NCI-H2081 (cell line): Measurements from ENCODE around the gene YBEY.

Source experiments
- DNase-seq, 2 experiments: peaks; one replicate each; lab custom pipeline; 2025; lab: John Stamatoyannopoulos, UW

YBEY gene

DNA sequence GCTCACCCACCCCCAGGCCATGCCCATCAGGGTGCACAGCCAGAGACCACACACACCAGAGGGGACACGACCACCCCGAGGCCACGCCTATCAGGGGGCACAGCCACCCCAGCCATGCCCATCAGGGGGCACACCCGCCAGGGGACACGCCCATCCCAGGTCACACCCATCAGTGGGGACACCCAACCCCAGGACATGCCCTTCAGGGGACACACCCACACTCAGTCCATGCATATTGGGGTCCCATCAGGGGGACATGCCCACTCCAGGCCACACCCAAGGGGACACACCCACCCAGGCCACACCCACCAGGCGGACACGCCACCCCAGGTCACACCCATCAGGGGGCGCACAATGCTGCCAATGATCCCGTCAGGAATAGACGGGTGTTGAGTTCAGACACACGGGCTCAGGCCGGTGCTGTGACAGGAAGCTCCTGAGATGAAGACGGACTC lies 21.4 kb upstream of the YBEY start:
- no peak for DNase-seq

DNA sequence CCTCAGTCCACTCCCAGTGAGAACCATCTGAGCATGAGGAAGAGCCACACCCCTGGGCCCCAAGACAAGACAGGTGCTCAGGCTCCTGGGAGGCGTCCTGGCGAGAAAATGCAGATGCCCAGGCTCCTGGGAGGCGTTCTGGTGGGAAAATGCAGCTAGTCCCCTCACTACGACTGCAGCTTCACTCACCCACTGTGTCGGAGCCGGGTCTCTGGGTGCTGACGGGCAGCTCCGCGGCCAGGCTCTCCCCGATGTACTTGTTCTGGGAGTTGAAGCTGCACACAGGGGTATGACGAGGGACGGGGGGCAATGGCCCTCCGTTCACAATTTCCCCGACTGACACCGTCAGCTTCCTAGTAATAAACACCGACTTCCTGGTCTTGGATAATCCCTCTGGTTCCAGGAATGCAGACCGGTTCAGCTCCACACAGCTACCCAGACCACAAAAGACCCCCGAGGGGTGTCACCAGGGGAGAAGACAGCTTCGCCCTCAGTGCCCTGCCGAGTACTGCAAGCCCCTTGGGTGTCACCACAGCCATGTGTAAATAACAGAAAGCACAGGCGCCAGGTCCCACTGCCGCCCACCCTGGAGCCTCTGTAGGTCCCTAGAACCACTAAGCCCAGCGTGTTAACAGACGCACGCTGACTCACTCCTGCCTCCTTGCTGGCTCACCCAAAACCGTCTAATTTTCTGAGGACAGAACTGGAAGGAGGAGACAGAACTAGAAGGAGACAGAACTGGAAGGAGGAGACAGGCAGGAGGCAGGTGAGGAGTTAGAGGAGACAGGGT lies 20.2 kb upstream of the YBEY start:
- no peak for DNase-seq

DNA sequence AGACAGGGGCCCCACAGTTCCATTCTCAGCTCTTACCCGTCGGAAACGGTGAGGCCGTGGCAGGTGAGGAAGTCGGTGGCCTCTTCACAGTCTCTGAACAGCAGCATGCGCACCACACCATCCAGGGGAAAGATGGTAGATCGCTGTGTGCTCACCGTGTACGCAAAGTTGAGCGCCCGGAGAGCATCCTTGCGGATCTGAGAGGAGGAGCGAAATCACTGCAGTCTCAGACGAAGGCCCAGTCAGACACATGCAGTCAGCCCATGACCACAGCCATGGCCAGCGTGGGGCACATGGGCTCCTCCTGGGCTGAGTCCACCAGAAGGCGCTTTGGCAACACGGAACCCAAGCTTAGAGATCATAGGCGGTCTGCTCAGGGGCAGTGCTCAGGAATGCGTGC lies 19.2 kb upstream of the YBEY start:
- DNase-seq: no peak

DNA sequence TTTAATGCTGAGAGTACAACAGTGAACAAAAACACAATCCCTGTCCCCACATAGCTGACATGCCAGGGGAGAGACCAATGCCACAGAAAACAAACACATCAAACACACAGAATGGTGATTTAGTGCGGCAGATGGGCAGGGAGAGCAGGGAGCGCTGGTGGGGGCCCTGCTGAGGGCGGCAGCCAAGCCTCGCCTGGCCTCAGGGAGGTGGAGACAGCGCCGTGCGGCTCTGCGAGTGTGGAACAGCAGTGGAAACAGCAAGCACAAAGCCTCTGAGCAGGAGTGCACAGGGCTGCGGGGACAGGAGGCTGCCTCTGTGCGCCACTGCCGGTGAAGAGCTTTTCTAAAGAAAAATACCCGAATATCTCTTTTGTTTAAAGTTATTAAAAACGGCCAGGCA lies 17.8 kb upstream of the YBEY start:
- DNase-seq: no peak

GRCh38 chr21:46269466-46269865 lies 16.7 kb upstream of the YBEY start:
- no peak for DNase-seq

DNA sequence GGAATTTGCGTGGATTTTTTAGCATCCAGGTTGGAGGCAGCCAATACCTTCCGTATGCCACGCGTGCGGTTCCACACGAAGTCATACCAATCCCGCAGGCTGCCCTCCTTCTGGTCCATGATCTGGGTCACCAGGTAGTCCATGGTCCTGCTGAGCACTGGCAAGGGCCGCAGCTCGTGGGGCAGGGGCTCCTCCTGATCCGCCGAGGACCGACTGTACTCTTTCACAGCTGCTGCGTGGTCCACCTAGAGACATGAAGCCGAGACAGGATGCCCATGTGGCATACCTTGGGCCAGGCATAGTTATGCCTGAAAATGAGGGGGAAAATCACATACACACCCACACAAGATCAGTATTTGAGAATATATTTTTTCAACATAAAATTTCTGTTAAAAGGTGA lies 12.8 kb upstream of the YBEY start:
- DNase-seq: no peak

DNA sequence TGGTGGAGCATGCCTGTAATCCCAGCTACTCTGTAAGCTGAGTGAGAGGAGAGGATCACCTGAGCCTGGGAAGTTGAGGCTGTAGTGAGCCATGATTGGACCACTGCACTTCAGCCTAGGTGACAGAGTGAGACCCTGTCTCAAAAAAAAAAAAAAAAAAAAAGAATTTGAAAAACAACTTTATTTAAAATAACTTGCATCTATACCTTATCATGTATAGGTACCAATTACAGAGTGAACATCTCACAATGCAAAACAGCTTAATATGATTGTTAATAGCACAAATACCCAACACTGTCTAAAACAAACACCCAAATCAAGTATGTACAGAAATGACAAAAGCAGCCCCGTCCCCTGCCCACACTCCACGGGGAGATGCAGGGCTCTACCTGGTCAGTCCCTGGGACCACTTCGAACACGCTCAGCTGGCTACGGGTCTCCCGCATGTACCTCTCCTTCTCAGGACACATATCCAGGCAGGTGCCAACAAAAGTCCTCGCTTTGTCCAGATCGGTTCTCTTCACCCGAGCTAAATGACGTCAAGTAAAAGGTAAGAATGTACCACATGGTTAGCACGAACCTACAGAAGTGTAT lies 11.2 kb upstream of the YBEY start:
- no peak for DNase-seq

GRCh38 chr21:46284077-46284644 lies 2.0 kb upstream of the YBEY start:
- DNase-seq: peak in 1 of 2 experiments; percentile 5

GRCh38 chr21:46284733-46285132 lies 1.4 kb upstream of the YBEY start:
- no peak for DNase-seq

DNA sequence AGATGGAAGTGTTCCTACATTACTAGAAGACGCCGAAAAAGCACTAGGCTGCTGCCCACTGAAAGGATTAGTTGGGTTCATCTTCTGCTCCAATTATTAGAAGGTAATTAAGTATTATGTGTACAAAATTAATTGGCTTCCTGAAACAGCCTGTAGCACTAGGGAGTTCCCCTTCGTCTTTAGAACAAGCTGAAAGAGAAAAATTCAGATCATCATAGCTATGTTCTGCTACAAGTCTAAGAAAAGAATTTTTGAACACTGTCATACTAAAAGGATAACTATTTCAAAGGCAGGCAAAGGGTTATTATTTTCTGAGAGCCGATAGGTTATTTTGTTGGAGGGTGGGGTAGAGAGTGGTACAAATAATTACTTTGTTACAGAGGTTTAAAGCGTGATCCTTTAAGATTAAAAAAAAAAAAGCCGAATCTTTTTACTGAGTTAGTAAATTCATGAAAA lies 908 bp upstream of the YBEY start, which contains the start of gene MCM3AP:
TSS of gene MCM3AP (minus strand) at position 406 of the 456 bp plus-strand sequence. CDS start at position 81, 325 bp downstream.
- no peak for DNase-seq

- DNase-seq: no peak
Observed at GRCh38 chr21:46286648-46287002, 483 bp downstream of the YBEY start.

GRCh38 chr21:46287541-46287940 lies 1.4 kb downstream of the YBEY start:
- no peak for DNase-seq

DNA sequence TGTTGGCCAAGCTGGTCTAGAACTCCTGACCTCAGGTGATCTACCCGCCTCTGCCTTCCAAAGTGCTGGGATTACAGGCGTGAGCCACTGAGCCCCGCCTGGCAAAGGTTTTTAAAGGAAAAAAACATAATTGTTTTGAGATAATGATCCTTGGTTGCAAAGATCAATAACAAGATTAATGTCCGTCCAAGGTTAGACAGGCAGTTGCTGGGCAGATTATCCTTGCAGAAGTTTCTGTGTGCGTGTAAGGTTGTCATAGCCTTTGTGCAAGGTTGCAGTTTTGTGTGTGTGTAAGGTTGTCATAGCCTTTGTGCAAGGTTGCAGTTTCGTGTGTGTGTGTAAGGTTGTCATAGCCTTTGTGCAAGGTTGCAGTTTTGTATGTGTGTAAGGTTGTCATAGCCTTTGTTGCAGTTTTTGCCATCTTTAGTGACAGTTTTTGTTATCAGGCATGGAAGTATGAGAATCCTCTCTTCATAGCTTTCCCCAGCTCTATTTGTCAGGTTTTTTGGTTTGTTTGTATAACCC lies 3.6 kb downstream of the YBEY start:
- no peak for DNase-seq

GRCh38 chr21:46291561-46291960 lies 5.4 kb downstream of the YBEY start:
- no peak for DNase-seq

DNA sequence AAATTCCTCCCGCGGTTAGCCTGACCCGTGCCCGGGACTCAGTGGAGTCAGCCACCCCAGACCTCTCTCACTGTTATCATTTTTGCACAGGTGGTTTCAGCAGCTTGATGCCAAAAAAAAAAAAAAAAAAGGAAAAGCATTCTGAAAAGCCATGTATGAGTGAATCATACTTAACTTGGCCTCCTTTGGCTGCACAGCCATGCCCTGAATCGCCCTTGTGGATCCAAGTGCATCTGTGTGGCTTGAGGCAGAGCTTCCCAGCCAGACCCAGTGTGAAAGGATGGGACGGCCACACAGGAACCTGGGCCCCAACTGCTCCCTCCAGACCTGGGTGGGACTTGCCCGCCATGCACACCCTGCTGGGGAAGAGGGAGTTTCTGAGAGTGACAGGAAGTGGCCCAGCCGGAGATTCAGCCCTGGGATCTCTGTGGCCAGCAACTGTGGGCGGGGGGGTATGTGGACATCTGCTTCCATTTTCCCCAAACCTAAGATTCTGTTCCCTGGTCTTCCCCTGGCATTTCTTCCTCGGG lies 8.6 kb downstream of the YBEY start:
- no peak for DNase-seq

DNA sequence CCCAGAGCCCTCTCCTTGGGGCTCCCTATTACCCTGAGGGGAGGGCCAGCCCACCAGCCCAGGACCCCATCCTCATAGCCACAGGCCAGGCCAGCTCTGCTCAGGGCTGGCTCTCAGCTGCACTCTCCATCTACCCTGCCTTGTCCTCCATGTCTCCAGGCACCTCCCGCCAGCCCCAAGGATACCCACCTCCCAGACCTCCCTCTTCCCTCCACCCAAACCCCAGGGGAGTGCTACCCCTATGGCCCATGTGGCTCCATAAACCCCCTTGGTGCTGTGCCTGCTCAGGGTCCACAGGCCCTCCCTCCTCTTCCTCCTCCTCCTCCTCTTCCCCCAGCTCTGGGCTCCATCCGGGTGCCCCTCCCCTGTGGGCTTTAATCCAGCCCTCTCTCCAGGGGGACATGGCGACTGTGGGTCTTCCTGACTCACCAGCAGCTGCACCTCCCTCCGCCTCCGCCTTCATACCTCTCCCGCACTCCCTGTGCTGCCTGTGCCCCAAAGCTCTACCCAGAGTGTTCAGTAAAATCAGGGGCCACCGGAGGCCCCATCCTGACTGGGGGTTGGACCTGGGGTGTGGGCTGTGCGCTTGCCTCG lies 9.1 kb downstream of the YBEY start:
- peak in 1 of 2 experiments; percentile 29 for DNase-seq

DNA sequence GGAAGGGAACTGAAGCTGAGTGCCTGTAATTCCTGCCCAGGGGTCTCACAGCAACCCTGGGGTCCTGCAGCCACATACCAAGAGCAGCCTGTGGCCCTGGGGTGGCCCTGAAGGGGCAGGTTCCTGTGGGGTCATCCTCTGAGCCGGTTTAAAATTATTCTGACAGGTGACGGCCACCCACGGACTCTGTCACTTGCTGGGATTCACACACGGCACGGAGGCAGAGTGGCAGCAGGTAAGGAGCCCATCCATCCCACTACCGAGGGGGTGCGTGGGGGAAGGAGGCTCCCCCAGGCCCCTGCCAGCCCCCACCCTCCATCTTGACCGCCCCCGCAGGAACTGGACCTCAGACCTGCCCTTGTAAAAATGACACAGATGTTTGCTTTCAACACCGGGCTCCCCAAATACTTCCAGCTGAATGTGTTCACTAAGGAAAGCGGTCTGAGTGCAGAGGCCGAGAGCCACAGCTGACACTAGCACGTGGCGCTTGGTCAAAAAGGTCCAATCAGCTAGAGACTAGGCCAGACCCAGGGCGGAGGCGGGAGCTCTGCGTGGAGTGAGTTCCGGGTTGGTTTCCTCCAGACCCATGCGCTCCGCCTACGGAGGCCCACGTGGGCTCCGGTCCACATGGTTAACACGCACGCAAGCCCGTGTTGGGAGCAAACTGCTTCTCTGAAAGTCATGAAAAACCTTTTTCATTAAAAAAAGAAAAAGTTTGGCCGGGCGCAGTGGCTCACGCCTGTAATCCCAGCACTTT lies 10.0 kb downstream of the YBEY start:
- no peak for DNase-seq

DNA sequence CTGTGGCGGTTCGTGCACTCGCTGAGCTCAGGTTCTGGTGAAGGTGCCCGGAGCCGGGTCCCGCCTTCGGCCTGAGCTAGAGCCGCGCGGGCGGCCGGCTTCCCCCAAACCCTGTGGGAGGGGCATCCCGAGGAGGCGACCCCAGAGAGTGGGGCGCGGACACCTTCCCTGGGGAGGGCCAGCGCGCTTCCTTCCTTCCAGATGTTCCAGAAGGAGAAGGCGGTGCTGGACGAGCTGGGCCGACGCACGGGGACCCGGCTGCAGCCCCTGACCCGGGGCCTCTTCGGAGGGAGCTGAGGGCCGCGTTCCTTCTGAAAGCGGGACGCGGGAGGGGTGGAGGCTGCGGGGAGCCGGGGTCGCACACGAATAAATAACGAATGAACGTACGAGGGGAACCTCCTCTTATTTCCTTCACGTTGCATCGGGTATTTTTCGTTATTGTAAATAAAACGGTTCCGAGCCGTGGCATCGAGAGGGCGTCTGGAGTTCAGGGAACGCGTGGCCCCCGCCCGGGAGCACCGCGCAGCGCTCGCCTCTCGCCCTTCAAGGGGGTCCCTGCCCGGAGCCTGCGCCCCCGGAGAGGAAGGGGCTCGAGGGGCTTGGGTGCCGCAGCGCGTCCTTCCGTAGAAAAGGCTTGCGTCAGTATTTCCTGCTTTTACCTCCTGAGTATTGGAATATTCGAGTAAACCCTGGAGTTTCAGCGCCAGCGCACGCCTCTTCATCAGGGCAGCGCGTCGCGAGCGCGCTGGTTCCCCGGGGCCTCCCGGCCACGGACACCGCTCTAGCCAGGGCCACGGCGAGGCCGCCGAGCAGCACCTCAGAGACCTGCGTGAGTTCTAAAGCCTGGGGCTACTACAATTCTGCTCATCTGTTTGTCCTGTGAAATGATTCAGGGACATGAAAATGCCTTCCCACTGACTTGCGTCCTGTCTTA lies 11.5 kb downstream of the YBEY start:
- DNase-seq: no peak

DNA sequence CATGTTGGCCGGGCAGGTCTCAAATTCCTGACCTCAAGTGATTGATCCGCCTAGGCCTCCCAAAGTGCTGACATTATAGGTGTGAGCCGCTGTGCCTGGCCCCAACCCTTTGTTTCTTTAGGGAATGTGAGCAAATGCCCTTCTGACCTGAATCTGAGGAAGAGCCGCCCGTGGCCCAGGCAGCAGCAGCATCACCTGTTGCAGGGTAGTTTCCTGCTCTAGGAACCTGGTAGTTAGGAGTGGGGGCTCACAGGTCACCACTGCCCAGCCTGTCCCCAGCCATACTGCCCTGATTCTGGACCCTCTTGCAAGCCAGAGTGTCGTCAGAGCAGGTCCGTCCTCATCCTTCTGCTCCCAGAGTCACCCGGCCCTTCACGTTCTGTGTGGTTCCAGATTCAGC lies 13.0 kb downstream of the YBEY start:
- DNase-seq: no peak

GRCh38 chr21:46301759-46302158 lies 15.6 kb downstream of the YBEY start:
- no peak for DNase-seq
